GM12874 (cell line): ENCODE measurements around the gene SIRT4.

Experiments used
- CTCF ChIP-seq: IDR thresholded peaks from 2 replicates; pipeline ENCODE4 v1.5.1; 2011; ENCODE audit warnings: low read depth, mild to moderate bottlenecking, control low read depth, low read length, moderate library complexity; ENCODE audit not compliant: insufficient read depth

Gene SIRT4

GRCh38 chr12:120261951-120262851 lies 39.9 kb upstream of the SIRT4 start:
- TF ChIP-seq CTCF, result no peak

- no peak for TF ChIP-seq CTCF
Measured at GRCh38 chr12:120262852-120263747, 39.0 kb upstream of the SIRT4 start.

- no peak for TF ChIP-seq CTCF
Measured at GRCh38 chr12:120263748-120264085, 38.4 kb upstream of the SIRT4 start.

GRCh38 chr12:120264086-120264903 lies 37.8 kb upstream of the SIRT4 start:
- TF ChIP-seq CTCF, result no peak

GRCh38 chr12:120264904-120265472 lies 37.1 kb upstream of the SIRT4 start:
- TF ChIP-seq CTCF, result no peak

GRCh38 chr12:120265473-120266179 lies 36.5 kb upstream of the SIRT4 start, which contains the start of gene PXN:
Gene PXN, minus strand, starts transcription at chr12:120265730. Its CDS starts 101 bp downstream, at chr12:120265629.
- peak; percentile 92 for TF ChIP-seq CTCF
